Colonic mucosa (tissue), 4 donors: Measurements from ENCODE around the gene CPSF3. TPM values are rescaled to one million over a fixed set of nuclear protein-coding genes. Genes with fewer than 3 reads are reported as not detected.

Experiments used
- DNase-seq: peaks from one replicate; pipeline ENCODE4 v3.0.0-alpha.2; 2020
- H3K27ac ChIP-seq: fragments of 200-600 bp; one replicate; pipeline ENCODE4 v1.8.0; 2021
- H3K27me3 ChIP-seq: fragments of 200-600 bp; one replicate; pipeline ENCODE4 v1.8.0; 2021
- H3K36me3 ChIP-seq: fragments of 200-600 bp; one replicate; pipeline ENCODE4 v1.8.0; 2021
- H3K4me1 ChIP-seq: fragments of 200-600 bp; one replicate; pipeline ENCODE4 v1.8.0; 2021; ENCODE audit warnings: mild to moderate bottlenecking
- H3K4me3 ChIP-seq: fragments of 200-600 bp; one replicate; pipeline ENCODE4 v1.8.0; 2021
- H3K9ac ChIP-seq, 2 donors: one replicate each; pipeline ENCODE4 v1.7.0; 2013; ENCODE audit warnings: control low read depth in 2 of 2, low read depth in 2 of 2, low read length in 2 of 2
- H3K9me3 ChIP-seq: fragments of 200-600 bp; one replicate; pipeline ENCODE4 v1.8.0; 2021
- intact Hi-C: fragments of 100-400 bp; cut with DNase I; formaldehyde crosslinking; loops from one replicate; pipeline ENCODE4 v1.14.1; 2022
- total RNA-seq, 2 donors: library from RNA; stranded (reverse); fragmentation: NEBNext Ultra II Directional in 1 of 2; extraction: Animal tissue kit (Norgen Biotek cat#: 25700) in 1 of 2; gene quantifications; one replicate each; pipeline ENCODE4 v1.2.1, GENCODE V29; 2021
- TF ChIP-seq, protein P1 (sequence below): fragments of 200-600 bp; IDR thresholded peaks from one replicate; pipeline ENCODE4 v1.8.0; 2022; ENCODE audit warnings: antibody characterized with exemption, mild to moderate bottlenecking
- donor health status: healthy.
- donor health status: DM: no; HTN: no; CAD: no.
- donor health status: DM: no; HTN: no; CAD: no.

Gene CPSF3
- total RNA-seq, 2 donors from 2014 or later = 24.6 to 37.0 TPM

DNA sequence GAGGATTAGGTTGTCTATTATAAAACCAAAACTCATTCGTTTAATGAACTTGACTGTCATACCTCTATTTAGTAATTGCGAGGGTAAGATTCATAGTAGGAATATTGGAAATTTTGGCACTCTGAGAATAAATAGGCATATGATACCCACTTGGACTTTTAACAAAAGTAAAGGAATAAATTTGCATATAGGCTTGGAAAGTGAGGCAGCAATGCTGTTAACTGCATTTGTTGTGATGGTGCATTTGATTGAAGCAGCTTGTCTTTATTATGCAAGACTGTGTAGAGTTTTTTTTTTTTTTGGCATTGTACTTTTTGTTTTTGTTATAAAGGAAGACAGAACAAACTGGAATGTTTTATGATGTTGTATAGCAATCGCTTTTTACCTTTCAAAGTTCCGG lies 19.0 kb upstream of the CPSF3 start:
- Histone ChIP-seq H3K27me3 (no peaks in the 10 kb centered on the region), H3K4me1 (no peaks in the 10 kb centered on the region), H3K9me3 (no peaks in the 10 kb centered on the region), H3K36me3 (no peaks in the 10 kb centered on the region), H3K9ac (no peak overlapping the region), H3K4me3 (no peak overlapping the region), H3K27ac (no peak overlapping the region)
- intact Hi-C loops = no loop called here
- TF ChIP-seq, protein P1, sequence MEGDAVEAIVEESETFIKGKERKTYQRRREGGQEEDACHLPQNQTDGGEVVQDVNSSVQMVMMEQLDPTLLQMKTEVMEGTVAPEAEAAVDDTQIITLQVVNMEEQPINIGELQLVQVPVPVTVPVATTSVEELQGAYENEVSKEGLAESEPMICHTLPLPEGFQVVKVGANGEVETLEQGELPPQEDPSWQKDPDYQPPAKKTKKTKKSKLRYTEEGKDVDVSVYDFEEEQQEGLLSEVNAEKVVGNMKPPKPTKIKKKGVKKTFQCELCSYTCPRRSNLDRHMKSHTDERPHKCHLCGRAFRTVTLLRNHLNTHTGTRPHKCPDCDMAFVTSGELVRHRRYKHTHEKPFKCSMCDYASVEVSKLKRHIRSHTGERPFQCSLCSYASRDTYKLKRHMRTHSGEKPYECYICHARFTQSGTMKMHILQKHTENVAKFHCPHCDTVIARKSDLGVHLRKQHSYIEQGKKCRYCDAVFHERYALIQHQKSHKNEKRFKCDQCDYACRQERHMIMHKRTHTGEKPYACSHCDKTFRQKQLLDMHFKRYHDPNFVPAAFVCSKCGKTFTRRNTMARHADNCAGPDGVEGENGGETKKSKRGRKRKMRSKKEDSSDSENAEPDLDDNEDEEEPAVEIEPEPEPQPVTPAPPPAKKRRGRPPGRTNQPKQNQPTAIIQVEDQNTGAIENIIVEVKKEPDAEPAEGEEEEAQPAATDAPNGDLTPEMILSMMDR = no peak
- no peak for DNase-seq

DNA sequence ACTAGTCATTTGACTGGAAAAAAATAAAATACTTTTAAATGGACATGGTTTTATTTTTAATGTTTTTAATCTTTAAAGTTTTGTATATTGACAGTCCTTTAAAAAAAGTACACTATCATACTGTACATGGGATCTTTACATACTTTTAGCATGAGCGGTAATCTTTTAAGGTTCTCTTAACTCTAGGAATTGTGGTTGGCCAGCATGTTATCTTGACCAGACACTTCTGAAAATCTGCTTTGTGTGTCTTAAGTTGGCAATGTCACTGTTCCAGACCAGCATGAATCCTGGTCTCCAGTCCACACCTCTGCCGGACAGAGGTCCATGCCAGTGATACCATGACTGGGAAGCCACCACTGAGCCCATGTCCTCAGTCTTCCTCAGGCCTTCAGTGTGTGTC lies 17.8 kb upstream of the CPSF3 start:
- no peak overlapping the region for H3K27ac ChIP-seq
- TF ChIP-seq, protein P1 = no peak

DNA sequence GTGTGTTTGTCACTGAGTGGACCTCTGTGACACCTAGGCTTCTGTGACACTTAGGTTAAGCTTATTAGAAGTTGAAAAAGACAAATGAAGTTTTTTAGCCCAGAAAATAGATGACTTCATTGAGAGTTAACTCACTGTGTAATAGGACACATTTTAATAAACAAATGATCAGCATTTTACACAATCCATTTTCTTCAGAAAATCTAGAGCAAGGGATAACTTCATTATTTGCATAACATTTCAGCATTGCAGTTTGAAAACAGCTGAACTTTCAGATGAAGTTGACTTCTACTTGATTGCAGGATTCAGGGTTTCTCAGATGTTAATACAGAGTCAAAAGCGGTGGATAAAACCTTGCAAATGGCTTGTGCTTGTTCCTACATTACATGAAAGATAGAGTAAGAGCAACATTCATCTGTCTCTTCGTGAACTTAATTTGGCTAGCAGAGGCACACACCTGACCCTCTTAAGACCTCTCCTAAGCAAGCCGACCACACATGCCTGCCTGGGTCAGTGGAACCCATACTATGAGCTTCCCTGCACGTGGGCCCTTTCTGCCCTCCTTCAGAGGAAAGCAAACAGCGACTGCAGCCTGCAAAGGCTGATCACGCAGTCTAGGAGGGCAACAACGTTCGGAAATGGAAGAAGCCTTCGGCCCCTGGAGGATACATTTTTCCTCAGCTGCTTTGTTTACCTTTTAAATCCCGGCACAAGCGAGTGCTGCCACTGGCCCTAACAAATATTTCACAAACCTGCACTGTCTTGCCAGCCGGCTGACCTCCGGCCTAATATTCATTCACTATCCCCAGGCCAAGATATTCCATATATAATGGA lies 16.7 kb upstream of the CPSF3 start:
- Histone ChIP-seq H3K9ac (no peak overlapping the region), H3K4me3 (no peak overlapping the region), H3K9me3 (no peaks in the 10 kb centered on the region), H3K4me1 (no peaks in the 10 kb centered on the region), H3K36me3 (no peaks in the 10 kb centered on the region), H3K27ac (no peak overlapping the region), H3K27me3 (no peaks in the 10 kb centered on the region)
- intact Hi-C loops = no loop called here
- TF ChIP-seq, protein P1 = no peak
- DNase-seq = no peak

More for the DNA sequence above, 17.8 kb upstream of the CPSF3 start:
- Histone ChIP-seq H3K4me1 (no peaks in the 10 kb centered on the region), H3K4me3 (no peak overlapping the region), H3K36me3 (no peaks in the 10 kb centered on the region), H3K27me3 (no peaks in the 10 kb centered on the region), H3K9me3 (no peaks in the 10 kb centered on the region), H3K9ac (no peak overlapping the region)
- DNase-seq = no peak
- intact Hi-C loops = no loop called here

DNA sequence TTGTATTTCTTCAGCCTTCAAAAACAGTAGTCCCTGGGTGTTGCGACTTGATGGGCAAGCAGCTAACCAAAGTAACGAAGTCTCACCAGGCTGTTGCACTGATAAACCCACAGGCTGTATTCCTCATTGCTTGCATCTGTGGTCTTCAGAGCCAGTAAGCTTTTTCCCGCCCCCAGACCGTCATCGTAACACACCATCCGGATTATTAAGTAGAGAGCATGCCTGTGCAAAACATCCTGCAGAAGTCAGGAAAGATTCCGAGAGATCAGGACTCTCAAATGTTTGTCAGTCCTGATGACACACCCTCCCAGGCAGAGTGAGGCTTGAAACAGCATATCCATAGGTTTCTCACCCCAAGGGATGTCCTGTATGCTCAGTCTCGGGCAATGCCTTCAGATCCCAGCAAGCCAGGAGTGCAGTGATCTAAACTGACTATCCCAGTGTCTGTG lies 16.1 kb upstream of the CPSF3 start:
- DNase-seq = no peak
- H3K4me1 ChIP-seq = no peaks in the 10 kb centered on the region
- H3K9me3 ChIP-seq = no peaks in the 10 kb centered on the region
- no peak overlapping the region for H3K9ac ChIP-seq
- intact Hi-C loops = no loop called here
- TF ChIP-seq, protein P1 = no peak
- H3K36me3 ChIP-seq = no peaks in the 10 kb centered on the region
- H3K4me3 ChIP-seq = no peak overlapping the region
- H3K27me3 ChIP-seq = no peaks in the 10 kb centered on the region
- no peak overlapping the region for H3K27ac ChIP-seq

DNA sequence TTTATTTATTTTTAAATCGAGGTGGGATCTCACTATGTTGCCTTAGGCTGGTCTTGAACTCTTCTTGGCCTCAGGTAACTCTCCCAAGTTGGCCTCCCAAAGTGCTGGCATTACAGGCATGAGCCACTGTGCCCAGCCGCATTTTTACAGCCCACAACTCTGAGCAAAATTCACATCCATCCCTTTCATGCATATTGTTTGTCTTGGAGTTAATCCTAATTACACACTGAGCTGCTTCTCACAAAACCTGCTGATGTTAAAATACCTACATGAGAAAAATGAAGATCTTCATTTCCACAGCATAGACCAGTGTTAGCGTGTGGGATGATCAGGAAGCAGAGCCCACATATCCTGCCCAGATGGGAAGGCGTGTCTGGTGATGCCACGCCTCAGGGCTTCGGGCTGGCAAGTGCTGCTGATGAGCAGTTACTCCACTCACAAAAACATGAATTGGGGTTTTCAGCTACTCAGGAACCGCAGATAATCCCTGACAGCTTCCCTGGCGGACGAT lies 14.8 kb upstream of the CPSF3 start:
- DNase-seq = no peak
- H3K4me1 ChIP-seq = no peaks in the 10 kb centered on the region
- no peaks in the 10 kb centered on the region for H3K27me3 ChIP-seq
- no peaks in the 10 kb centered on the region for H3K9me3 ChIP-seq
- intact Hi-C loops = no loop called here
- TF ChIP-seq, protein P1 = no peak
- no peak overlapping the region for H3K4me3 ChIP-seq
- H3K36me3 ChIP-seq = no peaks in the 10 kb centered on the region
- H3K27ac ChIP-seq = no peak overlapping the region
- H3K9ac ChIP-seq = peak overlapping the region in 1 of 2 donors; percentile 34
